ENCODE measurements around the gene CNTLN. TPM values are rescaled to one million over a fixed set of nuclear protein-coding genes. Genes with fewer than 3 reads are reported as not detected.

CNTLN gene
- total and polyA plus RNA-seq, 2 of the 8 experiments (the other 6 are each of a cell fraction or from before 2014, with no cell fraction given): 4.8 to 10.8 TPM

DNA sequence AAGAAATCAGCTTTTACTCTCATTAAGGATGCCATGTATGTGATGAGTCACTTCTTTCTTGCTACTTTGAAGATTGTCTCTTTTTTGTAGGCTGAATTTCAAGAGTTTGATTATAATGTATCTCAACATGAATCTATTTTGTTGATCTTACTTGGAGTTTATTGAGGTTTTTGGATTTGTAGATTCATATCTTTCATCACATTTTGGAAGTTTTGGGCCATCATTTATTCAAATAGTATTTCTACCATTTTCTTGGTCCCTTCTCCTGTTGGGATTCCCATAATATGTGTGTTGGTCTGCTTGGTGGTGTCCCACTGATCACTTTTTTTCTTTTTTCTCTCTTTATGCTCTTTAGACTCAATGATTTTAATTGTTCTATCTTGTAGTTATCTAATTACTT, 116.3 kb downstream of the CNTLN start (continued):
- TF ChIP-seq, protein P1, sequence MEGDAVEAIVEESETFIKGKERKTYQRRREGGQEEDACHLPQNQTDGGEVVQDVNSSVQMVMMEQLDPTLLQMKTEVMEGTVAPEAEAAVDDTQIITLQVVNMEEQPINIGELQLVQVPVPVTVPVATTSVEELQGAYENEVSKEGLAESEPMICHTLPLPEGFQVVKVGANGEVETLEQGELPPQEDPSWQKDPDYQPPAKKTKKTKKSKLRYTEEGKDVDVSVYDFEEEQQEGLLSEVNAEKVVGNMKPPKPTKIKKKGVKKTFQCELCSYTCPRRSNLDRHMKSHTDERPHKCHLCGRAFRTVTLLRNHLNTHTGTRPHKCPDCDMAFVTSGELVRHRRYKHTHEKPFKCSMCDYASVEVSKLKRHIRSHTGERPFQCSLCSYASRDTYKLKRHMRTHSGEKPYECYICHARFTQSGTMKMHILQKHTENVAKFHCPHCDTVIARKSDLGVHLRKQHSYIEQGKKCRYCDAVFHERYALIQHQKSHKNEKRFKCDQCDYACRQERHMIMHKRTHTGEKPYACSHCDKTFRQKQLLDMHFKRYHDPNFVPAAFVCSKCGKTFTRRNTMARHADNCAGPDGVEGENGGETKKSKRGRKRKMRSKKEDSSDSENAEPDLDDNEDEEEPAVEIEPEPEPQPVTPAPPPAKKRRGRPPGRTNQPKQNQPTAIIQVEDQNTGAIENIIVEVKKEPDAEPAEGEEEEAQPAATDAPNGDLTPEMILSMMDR (IDR thresholded peaks at IDR 0.05; ENCODE audit: control extremely low read depth in 1 of 3, insufficient read depth in 1 of 3, low read depth in 1 of 3, low read length in 3 of 3): no peak
- TF ChIP-seq EZH2 (IDR thresholded peaks at IDR 0.05; ENCODE audit: low read depth, low read length, severe bottlenecking): no peak
